ENCODE data around the gene BTN3A1.

GRCh38 chr6:26416288-26416687, 14.2 kb downstream of the BTN3A1 start:
- TF ChIP-seq CTCF (IDR thresholded peaks at IDR 0.05) = no peak
- TF ChIP-seq CHD2 (IDR thresholded peaks at IDR 0.05; ENCODE audit: low read length, partially characterized antibody) = no peak
- no peak for TF ChIP-seq SMC3 (IDR thresholded peaks at IDR 0.05)
- TF ChIP-seq HDAC2 (IDR thresholded peaks at IDR 0.05) = no peak
- TF ChIP-seq REST (IDR thresholded peaks at IDR 0.05) = no peak
- TF ChIP-seq POLR2A (IDR thresholded peaks at IDR 0.05; ENCODE audit: low read length) = no peak

All from A549 (cell line).